GM10847 (cell line): ENCODE measurements around the gene OPRL1.

Source experiments
- POLR2A ChIP-seq: IDR thresholded peaks from 2 replicates; pipeline ENCODE4 v1.6.1; 2011; ENCODE audit not compliant: insufficient read length; ENCODE audit errors: extremely low read depth

OPRL1 gene

DNA sequence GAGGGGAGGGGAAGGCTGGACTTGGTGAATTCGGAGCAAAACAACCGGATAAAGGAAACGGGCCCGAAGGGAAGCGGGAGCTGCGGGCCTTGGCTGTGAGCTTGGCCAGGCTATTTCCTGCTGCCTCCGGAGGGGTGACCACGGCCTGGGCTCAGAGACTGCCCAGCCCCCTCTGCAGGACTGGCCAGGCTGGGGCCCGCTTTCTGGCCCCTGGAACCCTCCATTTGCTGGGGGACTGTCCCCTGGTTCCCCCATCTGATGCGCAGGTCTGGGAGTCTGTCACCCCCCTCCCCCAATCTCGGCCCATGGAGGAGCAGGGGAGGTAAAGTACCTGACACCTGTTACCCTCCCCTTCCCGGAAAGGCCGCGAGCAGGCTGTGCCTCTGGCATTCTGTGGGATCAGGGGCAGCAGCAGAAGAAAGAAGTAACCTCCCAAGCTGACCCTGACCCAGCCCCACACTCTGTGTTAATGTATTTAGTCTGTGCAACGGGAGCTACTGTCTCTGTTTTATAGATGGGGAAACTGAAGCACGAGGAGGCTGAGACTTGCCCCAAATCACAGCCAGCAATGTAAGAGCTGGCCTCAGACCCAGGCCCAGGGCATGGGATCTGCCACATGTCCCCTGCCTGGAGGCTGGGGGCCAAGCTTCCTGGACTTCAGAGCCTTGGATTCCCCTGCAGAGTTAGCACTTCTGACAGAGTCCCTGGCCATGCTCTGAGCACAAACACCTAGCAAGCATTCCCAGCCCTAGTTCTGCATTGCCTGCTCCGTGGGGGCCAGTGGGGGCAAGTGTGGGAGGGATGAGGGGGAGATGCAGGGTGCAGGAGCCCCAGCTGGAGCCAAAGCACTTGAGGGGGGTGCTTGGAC is 40.4 kb upstream of the OPRL1 start:
- no peak for TF ChIP-seq POLR2A

DNA sequence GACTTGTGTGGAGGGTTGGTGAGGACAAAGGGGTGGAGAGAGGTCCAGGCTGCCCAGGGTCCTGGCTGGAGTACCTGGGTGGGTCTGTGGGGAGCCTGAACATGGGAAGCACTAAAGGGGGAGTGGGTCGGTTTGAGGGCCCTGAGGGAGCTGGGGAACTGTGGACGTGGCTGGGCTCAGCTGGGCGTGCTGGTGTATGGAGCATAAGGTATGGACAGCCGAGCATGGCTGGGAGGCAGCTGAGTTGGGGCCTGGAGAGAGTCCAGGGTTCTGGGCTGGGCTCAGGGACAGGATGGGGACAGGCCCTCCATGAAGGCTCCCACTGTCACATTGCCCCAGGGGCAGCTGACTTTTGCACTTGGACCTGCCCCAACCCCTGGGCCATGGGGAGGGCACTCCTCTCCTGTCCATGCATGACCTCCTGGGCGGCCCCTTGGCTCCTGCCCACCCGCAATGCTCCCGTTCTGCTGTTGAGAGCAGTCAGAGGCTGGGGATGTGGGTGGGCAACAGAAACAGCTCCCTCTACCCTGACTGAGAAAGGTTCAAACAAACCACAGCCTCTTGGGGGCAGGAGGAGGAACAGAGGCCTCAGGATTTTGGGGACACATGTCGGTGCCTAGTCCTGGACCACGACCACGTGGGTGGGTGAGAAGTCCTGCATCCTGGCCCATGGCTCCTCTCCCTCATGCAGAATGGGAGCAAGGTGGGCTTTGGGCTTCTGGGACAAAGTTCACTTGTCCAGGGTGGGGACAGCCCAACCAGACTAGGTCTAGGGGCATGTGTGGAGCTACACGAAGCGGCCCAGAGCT is 39.4 kb upstream of the OPRL1 start:
- TF ChIP-seq POLR2A = no peak

DNA sequence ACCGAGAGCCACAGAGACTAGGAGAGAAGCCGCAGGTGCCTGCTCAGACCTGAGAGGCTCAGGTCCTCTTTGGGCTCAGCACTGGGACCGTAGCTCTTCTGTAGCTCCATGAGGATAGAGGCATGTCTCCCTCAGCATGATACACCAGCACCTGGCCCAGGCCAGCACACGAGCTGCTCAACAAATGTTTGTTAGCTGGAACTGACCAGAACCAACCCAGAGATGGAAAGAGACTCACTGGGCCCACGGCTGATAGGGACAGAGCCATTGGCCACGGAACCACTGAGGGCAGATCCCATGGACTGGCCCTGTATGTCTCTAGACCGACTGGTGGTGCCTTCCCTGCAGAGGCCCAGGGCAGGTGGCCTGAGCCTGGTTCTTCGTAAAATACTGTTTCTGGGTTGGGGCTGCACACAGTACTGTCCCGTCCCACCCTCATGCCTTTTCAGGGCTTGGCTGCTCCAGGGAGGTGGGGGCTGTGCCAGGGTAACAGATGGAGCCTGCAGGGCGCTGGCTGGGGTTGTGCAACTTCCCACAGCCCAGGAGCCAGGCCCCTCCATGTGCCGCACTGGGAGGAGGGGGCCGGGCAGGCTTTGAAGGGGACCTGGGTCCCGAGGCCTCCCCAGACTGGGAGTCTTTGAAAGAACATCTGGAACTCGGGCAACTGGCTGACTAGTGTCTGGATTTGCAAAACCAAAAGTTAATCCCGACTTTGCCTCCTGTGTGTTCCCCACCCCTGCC is 38.7 kb upstream of the OPRL1 start:
- TF ChIP-seq POLR2A = no peak

DNA sequence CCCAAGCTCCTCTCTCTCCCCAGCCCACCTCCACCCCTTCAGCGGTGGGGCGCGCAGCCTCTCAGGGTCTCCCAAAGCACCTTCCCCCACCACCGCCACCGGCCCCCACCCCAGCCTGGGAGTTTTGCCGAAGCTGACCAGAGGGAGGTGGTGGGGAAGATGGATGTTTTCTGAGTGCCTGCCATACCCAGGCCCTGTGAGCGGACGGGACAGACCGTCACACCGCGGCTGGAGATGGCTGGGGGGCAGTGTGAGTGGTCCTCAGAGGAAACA is 38.2 kb upstream of the OPRL1 start:
- no peak for TF ChIP-seq POLR2A

DNA sequence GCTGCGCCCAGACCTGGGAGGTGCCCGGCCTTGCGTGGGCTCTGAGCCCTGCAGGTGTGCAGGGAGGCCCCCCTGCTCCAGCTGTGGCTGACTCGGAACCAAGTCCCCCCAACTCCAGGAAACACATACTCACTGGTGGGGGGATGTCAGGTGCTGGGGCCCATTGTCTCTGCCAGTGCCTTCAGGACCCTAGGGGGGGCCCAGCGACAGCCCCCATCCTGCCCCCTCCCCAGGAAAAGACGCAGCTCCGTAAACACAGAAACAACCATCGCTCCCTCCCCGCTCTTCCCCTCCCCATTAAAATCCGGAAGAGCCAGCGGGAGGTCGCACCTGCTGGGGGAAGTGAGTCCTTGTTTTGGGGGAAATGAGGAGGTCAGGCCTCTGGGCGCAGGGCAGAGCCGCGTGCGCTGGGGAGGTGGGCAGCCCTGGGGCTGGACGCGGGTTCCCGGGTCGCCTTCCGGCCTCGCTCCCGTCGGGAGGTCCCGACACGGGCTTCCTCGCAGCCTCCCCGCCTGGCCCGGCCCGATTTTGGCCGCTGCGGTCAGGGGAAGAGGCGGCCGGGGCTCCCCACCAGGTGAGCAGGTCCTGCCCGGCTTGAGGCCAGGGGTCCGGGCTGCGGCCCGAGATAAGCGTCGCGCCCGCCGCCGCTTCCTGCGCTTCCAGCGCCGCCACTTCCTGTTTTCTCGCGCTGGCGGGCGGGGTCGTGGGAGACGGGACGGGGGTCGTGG is 37.7 kb upstream of the OPRL1 start:
- no peak for TF ChIP-seq POLR2A

DNA sequence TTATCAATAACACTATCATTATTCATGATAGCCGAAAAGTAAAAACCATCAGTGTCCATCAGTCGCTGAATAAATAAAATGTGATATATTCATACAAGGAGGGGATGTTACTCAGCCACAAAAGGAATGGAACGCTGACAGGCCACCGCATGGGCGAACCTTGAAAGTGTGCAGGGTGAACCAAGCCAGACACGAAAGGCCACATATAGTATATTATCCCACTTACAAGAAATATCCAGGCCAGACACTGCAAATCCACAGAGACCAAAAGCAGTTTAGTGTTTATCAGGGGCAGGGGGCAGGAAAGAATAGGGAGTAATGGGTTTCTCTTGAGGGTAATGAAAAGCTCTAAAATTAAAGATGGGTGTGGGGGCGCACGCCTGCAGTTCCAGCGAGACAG is 36.1 kb upstream of the OPRL1 start:
- no peak for TF ChIP-seq POLR2A

DNA sequence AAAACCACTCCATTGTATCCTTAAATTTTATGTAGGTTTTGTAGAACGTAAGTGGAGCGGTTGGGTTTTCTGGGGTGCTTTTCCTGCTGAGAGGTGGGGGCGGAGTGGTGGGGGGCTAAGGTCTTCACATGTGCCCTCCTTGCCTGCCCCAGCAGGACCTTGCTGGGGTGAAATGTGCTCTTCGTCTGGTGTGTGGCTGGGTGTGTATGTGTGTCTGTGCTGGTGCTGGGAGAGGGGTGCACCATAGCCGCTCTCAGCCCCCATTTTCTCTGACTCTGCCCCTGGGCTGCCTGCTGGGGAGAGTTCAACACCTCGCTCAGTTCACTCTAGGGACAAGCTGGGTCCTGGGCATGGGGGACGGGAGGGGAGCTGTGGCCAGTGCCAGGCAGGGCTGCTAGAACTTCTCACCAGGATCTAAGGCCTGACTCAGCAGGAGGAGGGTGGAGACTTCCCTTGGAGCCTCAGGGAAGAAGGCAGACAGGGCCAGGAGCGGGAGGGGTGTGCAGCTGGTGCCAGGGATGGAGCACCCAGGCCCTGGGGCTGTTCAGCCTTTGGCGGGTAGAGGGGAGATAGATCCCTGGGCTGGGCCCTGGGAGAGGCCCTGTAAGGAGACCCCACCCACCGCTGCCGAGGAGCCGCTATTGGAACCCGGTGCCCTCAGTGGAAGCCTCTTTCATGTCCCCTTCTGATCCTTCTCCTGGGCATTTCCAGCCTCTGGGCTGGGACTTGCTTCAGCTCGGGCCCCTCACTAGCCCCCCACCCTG is 35.2 kb upstream of the OPRL1 start:
- no peak for TF ChIP-seq POLR2A

DNA sequence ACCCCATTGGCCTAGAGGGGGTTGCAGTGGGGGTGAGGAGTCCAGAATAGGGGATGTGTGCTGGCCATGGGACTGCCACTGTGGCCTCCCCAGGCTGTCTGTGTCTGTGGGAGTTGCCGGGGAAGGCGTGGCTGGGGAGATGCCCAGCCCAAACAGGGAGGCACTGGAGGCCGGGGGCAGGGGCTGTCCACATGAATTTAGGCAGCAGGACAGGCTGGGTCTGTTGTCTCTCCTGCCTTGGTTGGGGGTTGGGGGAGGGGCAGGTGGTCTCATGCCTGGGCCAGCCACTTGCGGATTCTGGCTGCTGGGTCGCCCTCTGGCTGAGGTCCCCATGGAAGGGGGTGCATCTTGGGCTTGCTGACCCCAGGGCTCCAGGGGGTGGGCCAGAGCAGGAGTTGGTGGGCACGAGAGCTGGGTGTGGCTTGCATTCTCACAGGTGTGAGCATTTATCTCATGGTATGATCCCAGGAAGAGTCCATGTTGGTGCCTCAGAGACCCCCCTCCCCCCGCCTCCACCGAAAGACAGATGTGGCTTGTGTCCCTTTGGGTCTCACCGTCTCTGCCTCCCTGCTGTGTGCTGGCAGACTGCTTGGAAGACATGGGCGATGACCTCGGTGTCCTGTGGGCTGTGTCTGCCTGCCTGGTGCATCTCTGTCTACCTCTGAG is 34.4 kb upstream of the OPRL1 start:
- TF ChIP-seq POLR2A = no peak

DNA sequence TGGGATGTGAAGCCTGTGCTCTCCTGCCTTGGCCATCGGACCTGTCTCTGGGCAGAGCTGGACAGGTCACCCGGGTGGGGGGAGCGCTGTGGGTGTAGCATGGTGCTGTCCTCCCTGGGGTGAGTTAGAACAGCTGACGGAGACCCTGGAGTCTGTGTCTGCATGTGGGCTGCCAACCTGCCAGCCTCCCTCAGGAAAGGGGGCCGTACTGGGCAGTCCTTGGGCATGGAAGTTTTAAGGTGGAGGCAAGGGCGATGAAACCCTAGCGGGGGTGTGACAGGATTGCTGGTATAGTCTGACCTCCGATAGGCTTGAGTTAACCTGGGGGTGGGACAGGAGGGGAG is 32.9 kb upstream of the OPRL1 start:
- no peak for TF ChIP-seq POLR2A

DNA sequence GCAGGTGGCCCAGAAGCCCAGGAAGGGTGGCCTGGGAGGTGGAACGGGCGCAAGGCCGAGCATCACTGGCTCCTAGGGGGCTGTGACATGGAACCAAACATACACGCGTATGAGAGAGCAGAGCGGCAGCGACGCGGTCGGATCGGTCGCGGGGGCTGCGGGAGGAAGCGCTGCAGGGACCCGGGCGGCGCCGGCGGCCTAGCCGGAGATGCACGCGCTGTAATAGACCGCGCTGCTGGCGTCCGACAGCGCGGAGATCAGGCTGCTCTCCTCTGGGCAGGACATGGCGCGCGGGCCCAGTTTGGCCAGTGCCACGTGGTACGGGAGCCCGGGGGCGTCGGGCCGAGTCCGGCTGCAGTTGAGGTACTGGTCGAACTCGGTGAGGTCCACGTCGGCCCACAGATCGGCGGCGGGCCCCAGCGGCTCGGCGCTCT is 31.9 kb upstream of the OPRL1 start:
- no peak for TF ChIP-seq POLR2A

DNA sequence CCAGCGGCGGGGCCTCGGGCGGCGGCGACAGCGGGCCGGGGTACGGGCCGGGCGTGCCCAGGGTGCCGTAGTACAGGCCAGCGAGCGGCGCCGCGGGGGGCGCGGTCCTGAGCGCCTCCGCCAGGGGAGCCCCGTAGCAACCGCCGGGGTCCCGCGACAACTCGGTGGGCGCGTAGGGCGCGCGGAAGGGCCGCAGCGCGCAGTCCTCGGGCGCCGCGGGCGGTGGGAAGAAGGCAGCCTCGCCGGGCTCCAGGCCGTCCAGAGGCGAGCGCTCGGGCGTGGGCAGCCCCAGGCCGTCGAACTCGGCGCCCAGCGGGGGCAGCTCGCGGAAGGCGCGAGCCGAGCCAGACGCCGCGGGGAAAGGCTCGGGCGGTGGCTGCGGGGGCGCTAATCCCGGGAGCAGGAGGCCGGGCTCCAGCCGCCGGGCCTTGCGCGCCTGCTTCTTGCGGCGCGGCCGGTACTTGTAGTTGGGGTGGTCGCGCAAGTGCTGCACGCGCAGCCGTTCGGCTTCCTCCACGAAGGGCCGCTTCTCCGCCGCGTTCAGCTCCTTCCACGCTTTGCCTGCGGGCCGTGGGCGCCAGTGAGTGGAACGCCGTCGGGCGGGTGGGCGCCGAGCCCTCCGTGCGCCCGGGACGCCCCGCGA is 31.4 kb upstream of the OPRL1 start:
- no peak for TF ChIP-seq POLR2A

DNA sequence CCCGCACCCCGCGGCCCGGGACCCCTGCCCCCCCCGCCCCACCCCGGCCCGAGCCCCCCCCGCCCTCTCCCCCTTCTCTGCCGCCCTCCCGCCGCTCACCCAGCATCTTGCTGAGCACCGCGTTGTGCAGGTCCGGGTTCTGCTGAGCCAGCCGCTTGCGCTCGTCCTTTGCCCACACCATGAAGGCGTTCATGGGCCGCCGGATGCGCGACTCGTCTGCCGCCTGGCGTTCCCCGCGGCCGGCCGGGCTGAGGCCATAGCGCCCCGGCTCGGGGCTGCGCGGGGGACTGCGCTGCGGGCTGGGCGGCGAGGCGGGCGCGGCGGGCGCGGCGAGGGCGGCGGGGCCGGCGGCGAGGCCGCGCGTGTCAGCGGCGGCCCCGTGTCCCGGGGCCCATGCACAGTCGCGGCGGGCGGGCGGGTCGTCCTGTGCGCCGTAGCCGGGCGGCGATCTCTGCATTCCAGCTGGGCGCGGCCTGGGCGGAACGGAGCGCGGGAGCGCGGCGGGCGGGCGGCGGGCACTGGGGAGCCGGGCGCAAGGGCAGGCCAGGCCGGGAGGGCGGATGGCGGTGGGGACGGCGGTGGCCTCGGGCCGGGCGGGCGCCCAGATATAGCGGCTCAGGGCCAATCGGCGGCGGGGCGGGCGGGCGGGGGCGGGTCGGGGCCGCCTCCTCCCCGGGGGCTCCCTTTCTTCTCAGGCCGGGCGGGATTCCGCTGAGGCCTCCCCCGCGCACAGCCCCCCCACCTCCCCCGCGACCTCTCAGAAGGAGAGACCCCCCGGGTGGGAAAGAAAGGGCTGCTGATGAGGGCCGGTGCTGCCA is 30.6 kb upstream of the OPRL1 start, which contains the start of gene SOX18:
Gene SOX18, minus strand, starts transcription at position 580 of the 818 bp plus-strand sequence. Its CDS starts 123 bp downstream, at position 457.
- TF ChIP-seq POLR2A = no peak

DNA sequence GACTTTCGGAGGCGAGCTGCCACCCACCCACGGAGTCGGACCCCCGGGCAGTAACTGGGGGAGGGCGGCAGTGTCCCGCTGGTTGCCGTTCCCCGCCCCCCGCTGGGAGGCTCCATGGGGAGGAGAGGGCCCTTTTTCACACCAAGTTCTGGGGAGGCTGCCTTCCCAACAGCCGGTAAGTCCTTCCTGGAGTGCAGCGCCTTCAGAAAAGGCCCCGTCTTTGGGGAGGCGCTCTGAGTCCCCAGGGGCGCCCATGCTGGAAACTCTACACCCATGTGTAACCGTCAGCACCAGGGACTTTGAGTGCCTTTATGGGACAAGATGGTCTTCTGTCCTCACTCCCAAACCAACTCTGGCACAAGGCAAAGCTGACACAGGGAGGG is 30.0 kb upstream of the OPRL1 start:
- TF ChIP-seq POLR2A = no peak
